Fibroblast of lung (primary cell): ENCODE results near the gene DDX39B.

Experiments used
- EZH2 ChIP-seq: IDR thresholded peaks from 2 replicates; pipeline ENCODE4 v1.5.1; 2012; ENCODE audit warnings: low read length, control low read depth, mild to moderate bottlenecking; ENCODE audit errors: missing control alignments
- TF ChIP-seq, protein P1 (sequence below), 2 donors: IDR thresholded peaks in 1 of 2; conservative IDR thresholded peaks in 1 of 2; 1 replicate in 1 of 2; 2 replicates in 1 of 2; pipeline ENCODE4 v1.5.1; 2011 to 2012; ENCODE audit warnings: low read length in 2 of 2, control low read depth in 1 of 2, inconsistent platforms in 1 of 2, low read depth in 1 of 2, mild to moderate bottlenecking in 1 of 2

- TF ChIP-seq, protein P1, sequence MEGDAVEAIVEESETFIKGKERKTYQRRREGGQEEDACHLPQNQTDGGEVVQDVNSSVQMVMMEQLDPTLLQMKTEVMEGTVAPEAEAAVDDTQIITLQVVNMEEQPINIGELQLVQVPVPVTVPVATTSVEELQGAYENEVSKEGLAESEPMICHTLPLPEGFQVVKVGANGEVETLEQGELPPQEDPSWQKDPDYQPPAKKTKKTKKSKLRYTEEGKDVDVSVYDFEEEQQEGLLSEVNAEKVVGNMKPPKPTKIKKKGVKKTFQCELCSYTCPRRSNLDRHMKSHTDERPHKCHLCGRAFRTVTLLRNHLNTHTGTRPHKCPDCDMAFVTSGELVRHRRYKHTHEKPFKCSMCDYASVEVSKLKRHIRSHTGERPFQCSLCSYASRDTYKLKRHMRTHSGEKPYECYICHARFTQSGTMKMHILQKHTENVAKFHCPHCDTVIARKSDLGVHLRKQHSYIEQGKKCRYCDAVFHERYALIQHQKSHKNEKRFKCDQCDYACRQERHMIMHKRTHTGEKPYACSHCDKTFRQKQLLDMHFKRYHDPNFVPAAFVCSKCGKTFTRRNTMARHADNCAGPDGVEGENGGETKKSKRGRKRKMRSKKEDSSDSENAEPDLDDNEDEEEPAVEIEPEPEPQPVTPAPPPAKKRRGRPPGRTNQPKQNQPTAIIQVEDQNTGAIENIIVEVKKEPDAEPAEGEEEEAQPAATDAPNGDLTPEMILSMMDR (conservative IDR thresholded peaks at IDR 0.05 in 1 of 2, IDR thresholded peaks at IDR 0.05 in 1 of 2; ENCODE audit: low read depth in 1 of 2, low read length in 2 of 2), result no peak
- TF ChIP-seq EZH2, result no peak
Measured at GRCh38 chr6:31490115-31490873, 51.5 kb downstream of the DDX39B start.
